Measurements from ENCODE around the gene AGAP9.
"Not testable (repeated sequence)": the region's sequence is repeated elsewhere in the genome, so short reads cannot be mapped to it uniquely, and the experiment has no call there.

AGAP9 gene

DNA sequence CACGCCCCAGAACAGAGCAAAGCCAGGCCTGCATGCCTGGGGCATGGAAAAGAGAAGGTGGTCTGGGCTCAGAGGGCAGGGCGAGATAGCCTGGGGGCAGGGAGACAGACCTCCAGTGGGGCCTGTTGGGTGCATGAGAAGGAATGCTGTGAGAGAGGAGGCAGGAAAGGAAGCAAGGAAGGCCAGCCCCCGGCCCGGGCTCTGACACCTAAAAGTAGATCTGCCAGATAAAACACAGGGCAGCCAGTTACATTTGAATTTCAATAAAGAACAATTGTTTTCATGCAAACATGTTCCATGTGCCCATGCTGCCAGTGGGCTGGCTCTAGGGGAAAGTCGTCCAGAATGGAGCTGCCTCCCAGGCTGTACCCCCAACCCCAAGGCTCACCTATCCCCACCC is 45.3 kb downstream of the AGAP9 start:
- not testable (repeated sequence) for H3K4me2 ChIP-seq; H3K4me3 ChIP-seq; H3K36me3 ChIP-seq; H3K27me3 ChIP-seq; H3K27ac ChIP-seq; H3K9ac ChIP-seq; H3K9me3 ChIP-seq (replicated peaks in 1 of 11); H4K20me1 ChIP-seq; H3K4me1 ChIP-seq

- not testable (repeated sequence) for H3K4me2 ChIP-seq; H3K36me3 ChIP-seq; H3K27me3 ChIP-seq; H3K27ac ChIP-seq; H3K9me3 ChIP-seq (replicated peaks in 1 of 11); H4K20me1 ChIP-seq; H3K4me3 ChIP-seq; H3K4me1 ChIP-seq; H3K9ac ChIP-seq
Observed at GRCh38 chr10:47477078-47477477, 46.4 kb downstream of the AGAP9 start.

DNA sequence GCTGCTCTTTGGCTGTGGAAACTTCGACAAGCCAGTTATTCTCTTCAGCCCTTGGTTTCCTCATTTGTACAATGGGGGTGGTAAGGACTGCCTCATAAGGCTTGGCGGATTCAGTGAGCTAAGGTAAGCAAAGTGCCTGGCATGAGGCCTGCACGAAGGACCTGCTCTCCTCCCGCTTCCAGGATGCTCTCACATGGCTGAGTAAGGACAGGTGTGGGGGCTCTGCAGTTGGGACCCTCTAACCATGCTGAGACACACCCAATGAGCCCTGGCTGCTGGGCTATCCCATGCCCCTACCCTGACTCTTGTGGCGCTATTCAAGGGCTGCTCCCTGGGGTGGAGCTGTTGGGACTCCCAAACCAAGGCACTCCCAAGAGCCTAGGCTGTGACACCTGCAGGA is 48.3 kb downstream of the AGAP9 start:
- not testable (repeated sequence) for H3K4me3 ChIP-seq; H3K27me3 ChIP-seq; H3K9me3 ChIP-seq (replicated peaks in 1 of 11); H3K36me3 ChIP-seq; H4K20me1 ChIP-seq; H3K9ac ChIP-seq; H3K4me1 ChIP-seq; H3K27ac ChIP-seq; H3K4me2 ChIP-seq

DNA sequence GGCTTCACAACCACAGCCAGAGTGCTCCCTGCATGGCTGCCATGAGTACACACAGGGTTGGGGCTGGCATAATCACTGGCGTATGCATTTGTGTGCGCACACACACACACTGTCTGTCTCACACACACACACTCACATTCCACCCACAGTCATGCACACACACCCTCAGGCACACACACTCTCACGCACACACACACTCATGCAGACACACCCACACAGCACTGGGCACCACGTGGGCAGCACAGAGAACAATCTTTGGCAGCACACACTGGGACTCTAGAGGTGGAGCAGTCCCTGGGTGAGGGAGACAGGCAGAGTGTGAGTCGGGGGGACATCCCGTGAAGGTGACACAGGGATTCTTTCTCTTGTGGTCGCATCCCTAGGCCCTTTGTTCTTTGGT is 49.9 kb downstream of the AGAP9 start:
- H3K4me2 ChIP-seq; H4K20me1 ChIP-seq; H3K4me1 ChIP-seq; H3K27me3 ChIP-seq; H3K9ac ChIP-seq; H3K9me3 ChIP-seq (replicated peaks in 1 of 11); H3K36me3 ChIP-seq; H3K27ac ChIP-seq; H3K4me3 ChIP-seq: not testable (repeated sequence)

DNA sequence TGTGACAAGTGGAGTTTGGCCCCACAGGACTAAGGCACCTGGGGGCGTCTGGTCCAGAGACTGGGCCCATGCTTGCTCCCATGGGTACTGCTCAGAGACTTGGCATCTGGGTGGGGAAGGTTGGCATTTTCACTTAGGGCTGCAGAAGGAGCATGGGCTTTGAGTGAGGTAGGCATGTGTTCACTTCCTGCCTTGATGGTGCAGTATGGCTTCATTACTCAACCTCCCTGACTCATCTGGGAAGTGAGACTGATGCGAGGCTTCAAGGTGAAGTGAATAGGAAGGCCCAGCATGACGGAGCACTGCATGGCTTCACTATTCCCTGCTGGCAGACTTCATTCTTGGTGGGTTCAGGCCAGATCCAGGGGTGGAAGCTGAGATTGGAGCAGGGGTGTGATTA is 50.8 kb downstream of the AGAP9 start:
- H3K27me3 ChIP-seq; H3K27ac ChIP-seq; H3K36me3 ChIP-seq; H3K9me3 ChIP-seq (replicated peaks in 1 of 11); H3K9ac ChIP-seq; H3K4me1 ChIP-seq; H3K4me3 ChIP-seq; H3K4me2 ChIP-seq; H4K20me1 ChIP-seq: not testable (repeated sequence)

DNA sequence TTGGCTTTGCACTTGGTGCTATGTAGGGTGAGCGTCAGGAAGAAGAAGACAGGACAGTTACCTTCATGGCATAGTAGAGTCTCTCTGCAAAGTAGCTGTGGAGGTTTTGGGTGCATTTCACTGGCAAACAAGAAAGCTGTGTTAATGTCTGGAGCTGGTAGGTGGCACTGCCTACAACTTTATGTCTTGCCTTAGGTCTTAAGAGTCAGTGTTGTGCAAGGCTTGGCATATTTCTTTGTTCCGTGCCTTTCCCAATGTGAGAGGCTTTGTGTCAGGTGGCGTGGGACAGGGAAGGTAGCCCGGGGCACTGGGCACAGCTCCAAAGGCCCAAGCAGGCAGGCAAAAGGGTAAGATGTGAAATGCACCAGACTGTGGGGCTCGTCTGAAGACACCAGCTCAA is 51.4 kb downstream of the AGAP9 start:
- not testable (repeated sequence) for H3K9ac ChIP-seq; H3K36me3 ChIP-seq; H4K20me1 ChIP-seq; H3K4me1 ChIP-seq; H3K27ac ChIP-seq; H3K27me3 ChIP-seq; H3K4me2 ChIP-seq; H3K9me3 ChIP-seq (replicated peaks in 1 of 11); H3K4me3 ChIP-seq

DNA sequence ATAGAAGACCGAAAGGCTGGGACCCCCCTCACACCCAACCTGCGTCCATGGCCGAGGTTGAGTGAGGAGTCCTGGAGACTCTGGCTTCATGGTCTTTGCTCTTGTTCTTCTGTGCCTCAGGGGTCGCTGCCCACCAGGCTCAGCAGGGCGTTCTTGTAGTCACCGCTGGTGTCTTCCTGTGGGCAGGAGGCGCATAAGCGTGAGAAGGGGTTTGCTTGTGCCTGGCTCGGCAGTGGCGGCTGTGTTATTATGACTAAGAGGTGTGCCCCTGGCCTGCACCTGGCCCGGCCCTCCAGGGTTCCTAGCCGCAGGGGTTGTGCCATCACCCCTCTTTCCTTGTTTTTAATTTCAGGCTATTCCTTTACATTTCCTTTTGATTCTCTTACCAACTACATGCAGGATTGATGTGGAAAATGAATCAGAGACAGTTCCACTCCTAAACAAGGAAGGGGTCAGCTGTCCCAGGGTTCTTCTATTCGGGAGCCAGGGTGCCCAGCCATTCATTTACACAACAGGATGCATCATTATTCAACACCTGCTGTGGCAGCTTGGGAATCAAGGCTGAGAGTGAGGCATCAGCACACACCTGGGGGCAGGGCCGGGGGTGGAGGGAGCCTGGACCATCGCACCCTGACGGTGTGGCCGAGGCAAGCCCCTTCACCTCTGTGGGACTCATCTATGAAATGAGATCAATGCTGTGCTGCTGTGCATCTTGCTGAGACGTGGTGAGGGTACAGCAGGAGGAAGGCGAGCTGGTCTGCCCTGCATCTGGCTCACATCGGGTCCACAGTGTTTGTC is 54.5 kb downstream of the AGAP9 start:
- H3K36me3 ChIP-seq; H3K27me3 ChIP-seq; H3K9me3 ChIP-seq (replicated peaks in 1 of 11); H3K4me3 ChIP-seq; H3K4me2 ChIP-seq; H4K20me1 ChIP-seq; H3K27ac ChIP-seq; H3K4me1 ChIP-seq; H3K9ac ChIP-seq: not testable (repeated sequence)

GRCh38 chr10:47467957-47468356 is 55.5 kb downstream of the AGAP9 start:
- not testable (repeated sequence) for H3K9me3 ChIP-seq (replicated peaks in 1 of 11); H4K20me1 ChIP-seq; H3K4me1 ChIP-seq; H3K36me3 ChIP-seq; H3K9ac ChIP-seq; H3K27ac ChIP-seq; H3K4me2 ChIP-seq; H3K4me3 ChIP-seq; H3K27me3 ChIP-seq

DNA sequence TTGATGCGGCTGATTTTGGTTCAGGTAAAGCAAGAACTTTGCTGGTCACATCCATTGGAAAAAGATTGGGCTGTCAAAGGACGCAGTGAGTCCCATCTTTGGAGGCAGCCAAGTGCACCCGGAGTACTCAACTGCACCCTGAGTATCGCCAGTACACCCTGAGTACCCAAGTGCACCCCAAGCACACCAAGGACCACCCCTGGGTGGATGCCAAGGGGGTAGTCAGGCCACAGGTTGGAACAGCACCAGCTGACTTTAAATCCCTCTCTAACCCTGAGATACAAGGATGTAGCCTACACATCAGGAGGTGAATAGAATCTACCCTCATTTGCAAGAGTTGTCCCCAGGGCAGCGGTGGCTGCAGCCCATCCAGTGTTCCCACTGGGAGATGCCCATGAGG is 56.0 kb downstream of the AGAP9 start:
- not testable (repeated sequence) for H3K27me3 ChIP-seq; H3K27ac ChIP-seq; H3K4me2 ChIP-seq; H3K4me3 ChIP-seq; H3K9ac ChIP-seq; H3K4me1 ChIP-seq; H4K20me1 ChIP-seq; H3K9me3 ChIP-seq (replicated peaks in 1 of 11); H3K36me3 ChIP-seq

DNA sequence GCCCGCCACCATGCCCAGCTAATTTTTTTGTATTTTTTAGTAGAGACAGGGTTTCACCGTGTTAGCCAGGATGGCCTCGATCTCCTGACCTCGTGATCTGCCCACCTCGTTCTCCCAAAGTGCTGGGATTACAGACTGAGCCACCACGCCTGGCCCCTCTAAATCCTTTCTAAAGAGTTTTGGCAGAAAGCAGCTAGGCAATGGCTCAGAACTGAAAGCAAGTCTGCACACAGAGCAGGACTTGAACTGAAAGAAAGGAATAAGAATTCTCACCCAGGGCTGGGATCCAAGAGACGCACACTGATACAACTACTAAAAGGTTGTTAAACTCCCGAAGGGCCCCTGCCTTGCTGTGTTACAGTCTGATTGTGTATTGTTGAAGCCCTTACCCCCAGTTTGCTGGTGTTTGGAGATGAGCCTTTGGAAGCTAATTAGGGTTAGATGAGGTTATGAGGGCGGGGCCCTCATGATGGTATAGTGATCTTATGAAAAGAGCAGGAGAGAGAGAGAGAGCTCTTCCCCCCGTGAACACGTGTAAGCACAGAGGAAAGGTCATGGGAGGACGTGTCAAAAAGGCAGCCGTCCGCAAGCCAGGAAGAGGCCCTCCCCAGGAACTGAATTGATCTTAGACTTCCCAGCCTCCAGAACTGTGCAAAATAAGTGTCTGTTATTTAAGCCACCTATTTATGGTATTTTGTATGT is 58.1 kb downstream of the AGAP9 start:
- H3K4me2 ChIP-seq; H3K4me3 ChIP-seq; H3K4me1 ChIP-seq; H3K27me3 ChIP-seq; H3K9ac ChIP-seq; H3K9me3 ChIP-seq (replicated peaks in 1 of 11); H3K27ac ChIP-seq; H4K20me1 ChIP-seq; H3K36me3 ChIP-seq: not testable (repeated sequence)

GRCh38 chr10:47462577-47463358 is 60.7 kb downstream of the AGAP9 start:
- H3K27ac ChIP-seq; H3K4me2 ChIP-seq; H3K9ac ChIP-seq; H4K20me1 ChIP-seq; H3K9me3 ChIP-seq (replicated peaks in 1 of 11); H3K4me3 ChIP-seq; H3K27me3 ChIP-seq; H3K36me3 ChIP-seq; H3K4me1 ChIP-seq: not testable (repeated sequence)

- not testable (repeated sequence) for H3K36me3 ChIP-seq; H3K4me1 ChIP-seq; H3K27me3 ChIP-seq; H3K9me3 ChIP-seq (replicated peaks in 1 of 11); H4K20me1 ChIP-seq; H3K27ac ChIP-seq
- H3K9ac ChIP-seq = peak overlapping the region in 1 of 11 experiments; percentile 36; a peak in 1 of 22 replicates
- 0 out of 20 replicates have a peak overlapping the region, but pooled peaks of 1 of the 10 experiments have one; percentile 18 for H3K4me3 ChIP-seq
- peak overlapping the region in 10 of 11 experiments; percentile 43 to 65 (median 49); a peak in 20 of 22 replicates for H3K4me2 ChIP-seq
Observed at GRCh38 chr10:47461261-47461687, 62.2 kb downstream of the AGAP9 start.

Data from BLaER1 treated with 17β-estradiol and CSF1 and Interleukin-3, amounts not matched to agents 10 nM and 100 nM (cell line).